CD4-positive, alpha-beta memory T cell (primary cell): ENCODE data around the gene BUD13. TPM values are rescaled to one million over a fixed set of nuclear protein-coding genes. Genes with fewer than 3 reads are reported as not detected.

Source experiments
- CTCF ChIA-PET: fragments of 350-600 bp; sonication (Branson Sonifier 250); formaldehyde crosslinking; loops from one replicate; lab custom pipeline; 2021; ENCODE audit warnings: inconsistent platforms; ENCODE audit not compliant: partially characterized antibody; lab: Charles Lee
- POLR2A ChIA-PET: fragments of 350-600 bp; sonication (Branson Sonifier 250); formaldehyde crosslinking; loops from one replicate; lab custom pipeline; 2021; ENCODE audit not compliant: partially characterized antibody; lab: Charles Lee
- DNase-seq, 5 donors: peaks; one replicate each; pipeline versions ENCODE4 v3.0.0 to v3.0.0-alpha.2; 2020 to 2022; ENCODE audit warnings: mixed read lengths in 1 of 5
- H3K27ac ChIP-seq: one replicate; pipeline ENCODE4 v1.7.0; 2013; ENCODE audit warnings: low read depth, low read length
- H3K27me3 ChIP-seq: 2 replicates; pipeline ENCODE4 v1.7.0; 2013; ENCODE audit warnings: mild to moderate bottlenecking, low read length, moderate library complexity; ENCODE audit not compliant: insufficient read depth
- H3K36me3 ChIP-seq: 2 replicates; pipeline ENCODE4 v1.7.0; 2013; ENCODE audit warnings: mild to moderate bottlenecking, low read length, moderate library complexity; ENCODE audit not compliant: insufficient read depth
- H3K4me1 ChIP-seq: 2 replicates; pipeline ENCODE4 v1.7.0; 2013; ENCODE audit warnings: mild to moderate bottlenecking, low read length, moderate library complexity; ENCODE audit not compliant: insufficient read depth
- H3K4me3 ChIP-seq, 2 donors: one replicate each; pipeline ENCODE4 v1.7.0; 2013; ENCODE audit warnings: low read length in 2 of 2, mild to moderate bottlenecking in 1 of 2
- H3K9me3 ChIP-seq, 2 donors: one replicate each; pipeline ENCODE4 v1.7.0; 2013; ENCODE audit warnings: low read length in 2 of 2, control low read depth in 1 of 2; ENCODE audit not compliant: control insufficient read depth in 1 of 2
- H3K27ac Mint-ChIP-seq, 7 donors: one replicate each; pipeline ENCODE4 v1.8.0; 2020 to 2021; ENCODE audit warnings: mixed read lengths in 7 of 7, mild to moderate bottlenecking in 6 of 7, inconsistent platforms in 3 of 7, moderate library complexity in 3 of 7
- H3K27me3 Mint-ChIP-seq, 2 donors: one replicate each; pipeline ENCODE4 v1.8.0; 2020 to 2021; ENCODE audit warnings: mixed read lengths in 2 of 2
- H3K36me3 Mint-ChIP-seq, 2 donors: one replicate each; pipeline ENCODE4 v1.8.0; 2020 to 2021; ENCODE audit warnings: mixed read lengths in 2 of 2, inconsistent platforms in 1 of 2, mild to moderate bottlenecking in 1 of 2
- H3K4me1 Mint-ChIP-seq, 4 donors: one replicate each; pipeline ENCODE4 v1.8.0; 2020 to 2021; ENCODE audit warnings: mixed read lengths in 4 of 4, mild to moderate bottlenecking in 1 of 4
- H3K4me3 Mint-ChIP-seq, 8 donors: one replicate each; pipeline ENCODE4 v1.8.0; 2020 to 2021; ENCODE audit warnings: mixed read lengths in 8 of 8, mild to moderate bottlenecking in 7 of 8, moderate library complexity in 6 of 8, inconsistent platforms in 3 of 8
- H3K9me3 Mint-ChIP-seq, 8 donors: one replicate each; pipeline ENCODE4 v1.8.0; 2020 to 2021; ENCODE audit warnings: mixed read lengths in 8 of 8, mild to moderate bottlenecking in 5 of 8, inconsistent platforms in 3 of 8, moderate library complexity in 1 of 8
- intact Hi-C: fragments of 100-400 bp; cut with micrococcal nuclease; formaldehyde crosslinking; loops from one replicate; pipeline ENCODE4 v1.15.1; 2023
- polyA plus RNA-seq, 2 donors: library from polyadenylated mRNA; unstranded; fragments of 300-500 nt; fragmentation: Illumina TruSeq; gene quantifications; one replicate each; pipeline ENCODE4 v1.2.3, GENCODE V29; 2021
- total RNA-seq, 2 experiments: library from RNA; stranded (reverse); gene quantifications; one replicate each; pipeline ENCODE4 v1.2.3, GENCODE V29; 2021

The BUD13 gene
- total and polyA plus RNA-seq, 4 experiments from 2014 or later: 2.3 to 23.1 (median 20.3) TPM

DNA sequence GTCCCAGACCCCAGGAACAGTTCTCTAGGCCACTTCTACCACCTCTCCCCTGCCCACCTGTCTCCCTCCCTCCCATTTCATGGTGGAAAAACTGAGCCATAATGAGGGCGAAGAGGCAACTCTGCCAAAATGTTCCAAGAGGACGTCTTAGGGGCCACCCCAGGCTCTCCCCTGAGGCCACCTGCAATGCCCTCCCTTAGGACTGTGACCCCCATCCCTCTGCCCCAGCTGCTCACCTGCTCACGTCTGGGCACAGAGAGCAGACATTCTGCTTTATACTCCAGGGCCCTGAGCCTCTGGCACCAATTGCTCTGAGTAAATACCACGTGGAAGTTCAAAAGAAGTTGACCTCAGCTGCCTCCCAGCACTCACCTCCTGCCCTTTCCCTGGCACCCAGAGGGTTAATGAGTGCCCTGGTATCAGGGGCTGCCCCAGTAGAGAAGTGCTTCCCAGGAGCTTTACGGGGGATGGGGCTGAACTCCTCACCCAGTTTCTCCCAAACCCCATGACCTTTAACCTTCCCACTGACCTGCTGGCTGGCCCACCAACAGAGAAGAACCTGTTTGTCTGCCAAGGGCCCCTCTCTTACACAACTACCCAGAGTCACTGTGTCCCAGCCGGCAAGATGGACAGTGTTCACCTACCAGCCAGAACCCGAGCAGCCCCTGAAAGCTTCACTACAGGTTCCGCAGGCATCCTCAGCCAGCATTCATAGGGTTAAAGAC, 19.5 kb upstream of the BUD13 start:
- Mint-ChIP-seq H3K36me3 (peaks cover 0 to 7% of the 10 kb centered on the region in 2 donors), H3K4me1 (peaks cover 10 to 25% (median 17%) of the 10 kb centered on the region in 4 donors), H3K9me3 (no peaks in the 10 kb centered on the region), H3K27ac (no peak overlapping the region), H3K4me3 (no peak overlapping the region), H3K27me3 (peaks cover 2 to 9% of the 10 kb centered on the region in 2 donors)
- Histone ChIP-seq H3K4me1 (peaks cover 19% of the 10 kb centered on the region), H3K36me3 (no peaks in the 10 kb centered on the region), H3K9me3 (no peaks in the 10 kb centered on the region), H3K27me3 (no peaks in the 10 kb centered on the region), H3K27ac (no peak overlapping the region), H3K4me3 (no peak overlapping the region)
- no peak for DNase-seq
- ChIA-PET POLR2A (interaction anchor here (1.5 to 2.3 kb wide), 2 partner anchors 43 to 313 kb away, joined by 4 to 13 read pairs; no protein-coding TSS in a partner anchor), CTCF (interaction anchor here (1.0 to 12.8 kb wide), 14 partner anchors 9 to 435 kb away, joined by 3 to 212 read pairs (median 11); partner anchors contain the start of genes APOA1, BUD13 and SIK3)
- intact Hi-C loops: no loop called here

DNA sequence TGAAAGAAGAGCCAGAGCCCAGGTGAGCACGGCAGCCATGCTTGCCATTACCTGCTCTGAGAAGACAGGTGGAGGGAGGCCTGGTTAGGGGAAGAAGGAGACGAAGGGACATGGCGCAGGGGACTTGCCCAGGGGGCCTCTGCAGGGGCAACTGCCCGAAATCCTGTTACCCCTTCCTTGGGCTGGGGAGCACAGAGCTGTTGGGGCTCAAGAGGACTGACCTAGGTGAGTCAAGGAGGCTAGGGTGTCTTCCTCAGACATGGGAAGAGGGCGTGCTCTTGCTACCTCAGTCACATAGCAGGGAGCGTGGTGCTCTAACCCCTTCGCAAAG, 19.0 kb upstream of the BUD13 start, which contains the start of gene APOA5:
Gene APOA5 (minus strand): TSS at position 67 of the 331 bp plus-strand sequence. CDS start 19 bp downstream, at position 48.
- Mint-ChIP-seq H3K4me3 (peak within 1 kb of the TSS in 7 of 8 donors; percentile 11 to 83 (median 58)), H3K27ac (peak within 1 kb of the TSS; percentile 29 to 88 (median 35)), H3K27me3 (peaks cover 2 to 7% of the 10 kb centered on the region in 2 donors), H3K4me1 (peaks cover 15 to 31% (median 22%) of the 10 kb centered on the region in 4 donors), H3K36me3 (peaks cover 4 to 12% of the 10 kb centered on the region in 2 donors), H3K9me3 (no peaks in the 10 kb centered on the region)
- no peaks in the 10 kb centered on the region for H3K9me3 ChIP-seq
- ChIA-PET POLR2A (interaction anchor here (1.0 to 2.8 kb wide), 9 partner anchors 19 to 435 kb away, joined by 3 to 23 read pairs (median 4); partner anchors contain the start of genes BUD13, PAFAH1B2 and SIDT2), CTCF (interaction anchor here (0.5 to 12.8 kb wide), 35 partner anchors 9 to 440 kb away, joined by 3 to 212 read pairs (median 5); partner anchors contain the start of genes APOA1, APOC3, BUD13 and PCSK7)
- intact Hi-C loops: loop anchor here (1.0 kb wide), 5 partner anchors 45 to 435 kb away; partner anchors contain the start of gene SIK3
- DNase-seq: no peak
- no peaks in the 10 kb centered on the region for H3K27me3 ChIP-seq
- no peak within 1 kb of the TSS for H3K4me3 ChIP-seq
- H3K4me1 ChIP-seq: peaks cover 24% of the 10 kb centered on the region
- no peaks in the 10 kb centered on the region for H3K36me3 ChIP-seq
- no peak within 1 kb of the TSS for H3K27ac ChIP-seq

DNA sequence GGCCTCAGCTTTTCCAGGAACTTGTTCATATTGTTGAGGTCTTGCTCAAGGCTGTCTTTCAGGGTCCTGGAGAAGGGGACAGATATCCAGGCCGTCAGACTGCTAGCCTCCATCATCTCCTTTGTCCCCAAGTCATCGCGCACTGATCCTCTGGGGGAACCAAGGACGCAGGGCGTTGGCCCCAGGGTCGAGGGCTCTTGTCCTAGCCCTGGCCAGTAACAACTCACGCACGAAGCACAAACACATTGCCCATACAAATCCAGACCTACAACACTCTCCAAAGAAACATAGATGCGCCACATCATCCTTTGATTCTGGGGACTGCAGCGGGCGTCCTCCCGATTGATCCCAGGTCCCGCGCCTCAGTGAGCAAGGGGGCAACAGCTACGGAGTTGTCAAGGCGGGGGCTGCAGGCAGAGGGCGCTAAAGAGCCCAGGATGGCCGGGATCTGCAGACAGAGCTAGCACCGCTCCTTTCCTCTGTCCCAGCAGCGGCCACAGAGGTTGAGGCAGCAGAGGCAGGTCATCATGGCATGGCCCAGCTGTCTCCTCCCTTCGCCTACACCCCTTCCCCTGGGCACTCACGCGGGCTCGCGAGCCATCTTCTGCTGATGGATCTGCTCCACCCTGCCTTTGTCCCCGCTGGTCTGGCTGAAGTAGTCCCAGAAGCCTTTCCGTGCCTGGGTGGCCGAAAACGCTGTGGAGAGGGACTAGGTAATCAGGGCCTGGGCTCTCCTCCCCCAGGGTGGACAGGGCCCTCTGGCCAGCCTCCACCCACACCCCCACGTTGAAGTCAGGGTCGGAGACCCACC, 18.4 kb upstream of the BUD13 start:
- no peak overlapping the region for H3K27ac ChIP-seq
- Mint-ChIP-seq H3K27ac (peak overlapping the region; percentile 29 to 88 (median 35)), H3K36me3 (peaks cover 8 to 18% of the 10 kb centered on the region in 2 donors), H3K4me3 (peak overlapping the region in 7 of 8 donors; percentile 11 to 83 (median 58)), H3K27me3 (peaks cover 2 to 4% of the 10 kb centered on the region in 2 donors), H3K9me3 (no peaks in the 10 kb centered on the region), H3K4me1 (peaks cover 19 to 36% (median 28%) of the 10 kb centered on the region in 4 donors)
- H3K4me1 ChIP-seq: peaks cover 30% of the 10 kb centered on the region
- H3K27me3 ChIP-seq: no peaks in the 10 kb centered on the region
- no peaks in the 10 kb centered on the region for H3K9me3 ChIP-seq
- peaks cover 3% of the 10 kb centered on the region for H3K36me3 ChIP-seq
- intact Hi-C loops: loop anchor here (1.0 kb wide), 5 partner anchors 45 to 435 kb away; partner anchors contain the start of gene SIK3
- POLR2A ChIA-PET: interaction anchor here (1.0 to 2.8 kb wide), 9 partner anchors 18 to 435 kb away, joined by 3 to 23 read pairs (median 4); partner anchors contain the start of genes BUD13, PAFAH1B2, SIDT2 and SIK3
- CTCF ChIA-PET: interaction anchor here (0.5 to 12.8 kb wide), 39 partner anchors 8 to 440 kb away, joined by 3 to 212 read pairs (median 4); partner anchors contain the start of genes APOA1, APOC3, BUD13 and PCSK7
- DNase-seq: peak; percentile 68 to 74 (median 70)
- H3K4me3 ChIP-seq: no peak overlapping the region

DNA sequence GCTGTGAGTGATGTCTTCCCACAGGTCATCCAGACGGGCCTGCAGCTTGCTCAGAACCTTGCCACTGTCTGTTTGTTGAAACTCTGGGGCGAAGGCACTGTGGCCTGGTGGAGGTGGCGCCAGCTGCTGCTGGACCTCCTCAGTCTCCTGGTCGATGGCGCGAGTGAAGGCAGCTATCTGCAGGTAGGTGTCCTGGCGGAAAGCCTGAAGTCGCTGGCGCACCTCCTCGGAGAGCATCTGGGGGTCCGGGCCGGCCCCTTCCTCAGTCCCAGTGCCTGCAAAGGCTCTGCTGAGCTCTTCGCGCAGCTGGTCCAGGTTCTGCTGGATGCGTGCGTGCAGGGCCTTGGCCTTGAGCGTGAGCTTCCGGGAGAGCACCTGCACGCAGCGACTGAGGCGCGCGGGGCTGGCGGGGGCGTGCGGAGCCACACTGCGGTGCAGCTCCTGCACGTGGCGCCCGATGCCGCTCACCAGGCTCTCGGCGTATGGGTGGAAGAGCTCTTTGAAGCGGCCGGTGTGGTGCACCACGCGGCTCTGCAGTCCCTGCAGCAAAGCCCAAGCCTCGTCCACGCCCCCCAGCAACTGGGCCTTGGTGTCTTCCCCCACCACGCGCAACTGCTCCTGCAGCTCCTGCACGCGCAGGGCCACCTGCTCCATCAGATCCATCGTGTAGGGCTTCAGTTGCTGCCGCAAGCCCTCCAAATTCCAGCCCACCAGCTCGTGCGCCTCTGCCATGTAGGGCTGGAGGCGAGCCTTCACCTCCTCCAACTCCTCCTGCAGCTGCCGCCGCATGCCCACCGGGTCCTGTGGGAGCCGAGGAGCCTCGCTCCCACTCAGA, 17.6 kb upstream of the BUD13 start:
- no peak overlapping the region for H3K4me3 ChIP-seq
- CTCF ChIA-PET: interaction anchor here (0.7 to 12.8 kb wide), 40 partner anchors 8 to 444 kb away, joined by 3 to 212 read pairs (median 4); partner anchors contain the start of genes APOA1, APOC3, BUD13 and PCSK7
- peaks cover 16 to 26% of the 10 kb centered on the region in 2 donors for H3K36me3 Mint-ChIP-seq
- no peak for DNase-seq
- H3K27me3 ChIP-seq: no peaks in the 10 kb centered on the region
- peaks cover 2% of the 10 kb centered on the region in 2 donors for H3K27me3 Mint-ChIP-seq
- peaks cover 32% of the 10 kb centered on the region for H3K4me1 ChIP-seq
- intact Hi-C loops: loop anchor here (1.0 kb wide), 5 partner anchors 46 to 436 kb away; partner anchors contain the start of gene SIK3
- H3K4me1 Mint-ChIP-seq: peaks cover 22 to 45% (median 35%) of the 10 kb centered on the region in 4 donors
- H3K9me3 ChIP-seq: no peaks in the 10 kb centered on the region
- H3K36me3 ChIP-seq: peaks cover 11% of the 10 kb centered on the region
- peak overlapping the region in 2 of 7 donors; percentile 34 to 36 for H3K27ac Mint-ChIP-seq
- H3K9me3 Mint-ChIP-seq: no peaks in the 10 kb centered on the region
- no peak overlapping the region for H3K27ac ChIP-seq
- peak overlapping the region in 2 of 8 donors; percentile 55 to 83 for H3K4me3 Mint-ChIP-seq
- POLR2A ChIA-PET: interaction anchor here (1.0 to 2.8 kb wide), 9 partner anchors 17 to 436 kb away, joined by 3 to 23 read pairs (median 4); partner anchors contain the start of genes BUD13, PAFAH1B2, SIDT2 and SIK3

DNA sequence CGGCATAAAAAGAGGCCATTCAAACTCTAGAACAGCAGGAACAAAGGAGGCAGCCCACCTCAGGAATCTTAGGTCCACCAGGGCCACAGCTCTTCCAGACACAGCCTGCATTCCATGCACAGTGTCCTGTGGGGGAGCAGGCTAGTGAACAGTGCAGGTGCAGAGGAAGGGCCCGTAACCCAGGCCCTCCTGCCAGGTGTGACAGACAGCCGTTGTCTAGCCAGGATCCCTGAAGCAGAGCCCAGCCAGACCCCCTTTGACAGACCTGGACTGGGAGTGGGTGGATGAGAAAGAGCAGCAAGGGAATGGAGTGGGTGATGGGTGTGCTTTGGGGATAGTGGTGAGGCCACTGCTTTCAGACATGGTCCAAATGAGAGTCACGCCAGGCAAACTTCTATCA, 16.2 kb upstream of the BUD13 start:
- no peak overlapping the region for H3K27ac ChIP-seq
- no peaks in the 10 kb centered on the region for H3K27me3 ChIP-seq
- H3K4me1 ChIP-seq: peaks cover 32% of the 10 kb centered on the region
- Mint-ChIP-seq H3K4me1 (peaks cover 27 to 59% (median 41%) of the 10 kb centered on the region in 4 donors), H3K27ac (peak overlapping the region in 6 of 7 donors; percentile 83 to 99 (median 96)), H3K36me3 (peaks cover 30 to 40% of the 10 kb centered on the region in 2 donors), H3K9me3 (no peaks in the 10 kb centered on the region), H3K27me3 (peaks cover 0 to 2% of the 10 kb centered on the region in 2 donors), H3K4me3 (peak overlapping the region in 7 of 8 donors; percentile 69 to 98 (median 97))
- CTCF ChIA-PET: interaction anchor here (0.9 to 12.8 kb wide), 8 partner anchors 10 to 318 kb away, joined by 3 to 212 read pairs (median 40); partner anchors contain the start of genes APOA1, BUD13 and SIK3
- no peak for DNase-seq
- POLR2A ChIA-PET: interaction anchor here (2.8 to 6.8 kb wide), 3 partner anchors 16 to 47 kb away, joined by 11 to 100 read pairs (median 26); partner anchors contain the start of gene BUD13
- H3K4me3 ChIP-seq: no peak overlapping the region
- intact Hi-C loops: loop anchor here (1.0 kb wide), 1 partner anchor 16 kb away; no protein-coding TSS in a partner anchor
- H3K9me3 ChIP-seq: no peaks in the 10 kb centered on the region
- H3K36me3 ChIP-seq: peaks cover 25% of the 10 kb centered on the region
